ENCODE results near the gene POLD4.

The POLD4 gene

DNA sequence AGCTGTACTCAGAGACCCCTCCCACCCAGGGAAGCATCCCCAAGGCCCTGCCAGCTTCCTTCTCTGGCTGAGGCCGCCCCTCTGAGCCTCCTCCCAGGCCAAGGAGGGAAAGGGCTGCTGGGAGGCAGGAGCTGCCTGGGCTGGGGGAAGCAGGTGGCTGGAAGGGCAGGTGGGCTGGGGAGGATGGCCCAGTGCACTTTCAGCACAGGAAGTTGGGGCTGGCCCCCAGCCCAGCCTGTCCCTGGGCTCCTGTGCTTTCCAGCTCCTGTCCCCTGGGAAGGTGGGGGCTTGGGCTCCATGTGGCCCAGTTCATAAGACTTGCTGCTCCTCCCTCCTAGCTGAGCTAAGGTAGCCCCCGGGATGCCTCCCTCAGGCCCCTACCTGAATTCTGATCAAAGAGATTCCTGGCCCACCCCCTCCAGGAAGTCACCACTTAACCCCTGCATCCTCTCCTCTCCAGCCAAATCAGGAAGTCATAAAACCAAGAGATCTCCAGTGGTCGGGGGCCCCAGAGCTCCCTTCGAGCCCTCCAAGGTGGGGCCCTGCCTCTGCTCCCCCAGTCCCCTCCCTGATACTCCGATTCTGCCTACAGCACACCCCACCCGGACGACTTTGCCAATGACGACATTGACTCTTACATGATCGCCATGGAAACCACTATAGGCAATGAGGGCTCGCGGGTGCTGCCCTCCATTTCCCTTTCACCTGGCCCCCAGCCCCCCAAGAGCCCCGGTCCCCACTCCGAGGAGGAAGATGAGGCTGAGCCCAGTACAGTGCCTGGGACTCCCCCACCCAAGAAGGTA lies 43.4 kb upstream of the POLD4 start:
- no peak overlapping the region for H3K27ac ChIP-seq (ENCODE audit: low read length)
- no CpG with 5 or more reads among the region's 13 CpGs for WGBS (ENCODE audit: insufficient coverage, insufficient read length)
- H3K4me3 ChIP-seq (ENCODE audit: low read length), result no peak overlapping the region
- no peaks in the 10 kb centered on the region for H3K9me3 ChIP-seq (ENCODE audit: control insufficient read depth, insufficient read depth, low read length)
- peaks cover 31% of the 10 kb centered on the region for H3K36me3 ChIP-seq (ENCODE audit: control insufficient read depth, insufficient read depth, low read length)
- DNase-seq (ENCODE audit: low read depth, low spot score), result no peak
- H3K4me1 ChIP-seq (ENCODE audit: control insufficient read depth, insufficient read depth, low read length), result peaks cover 10% of the 10 kb centered on the region
- H3K27me3 ChIP-seq (ENCODE audit: control insufficient read depth, insufficient read depth, low read length), result no peaks in the 10 kb centered on the region

DNA sequence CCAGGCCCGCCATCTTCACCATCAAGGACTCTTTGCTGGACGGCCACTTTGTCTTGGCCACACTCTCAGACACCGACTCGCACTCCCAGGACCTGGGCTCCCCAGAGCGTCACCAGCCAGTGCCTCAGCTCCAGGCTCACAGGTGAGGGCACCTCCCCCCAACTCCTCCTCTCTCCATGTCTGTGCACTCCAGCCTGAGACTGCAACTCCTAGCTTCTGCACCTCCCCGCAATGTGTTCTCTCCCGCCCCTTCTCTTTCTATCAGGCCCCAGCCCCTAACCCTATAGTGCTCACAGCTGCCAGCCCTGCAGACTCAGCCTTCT lies 42.9 kb upstream of the POLD4 start:
- Histone ChIP-seq H3K27me3 (ENCODE audit: control insufficient read depth, insufficient read depth, low read length) (no peaks in the 10 kb centered on the region), H3K4me1 (ENCODE audit: control insufficient read depth, insufficient read depth, low read length) (peaks cover 10% of the 10 kb centered on the region), H3K27ac (ENCODE audit: low read length) (no peak overlapping the region), H3K36me3 (ENCODE audit: control insufficient read depth, insufficient read depth, low read length) (peaks cover 31% of the 10 kb centered on the region), H3K4me3 (ENCODE audit: low read length) (no peak overlapping the region), H3K9me3 (ENCODE audit: control insufficient read depth, insufficient read depth, low read length) (no peaks in the 10 kb centered on the region)
- DNase-seq (ENCODE audit: low read depth, low spot score), result no peak
- WGBS (ENCODE audit: insufficient coverage, insufficient read length), result no CpG with 5 or more reads among the region's 7 CpGs

DNA sequence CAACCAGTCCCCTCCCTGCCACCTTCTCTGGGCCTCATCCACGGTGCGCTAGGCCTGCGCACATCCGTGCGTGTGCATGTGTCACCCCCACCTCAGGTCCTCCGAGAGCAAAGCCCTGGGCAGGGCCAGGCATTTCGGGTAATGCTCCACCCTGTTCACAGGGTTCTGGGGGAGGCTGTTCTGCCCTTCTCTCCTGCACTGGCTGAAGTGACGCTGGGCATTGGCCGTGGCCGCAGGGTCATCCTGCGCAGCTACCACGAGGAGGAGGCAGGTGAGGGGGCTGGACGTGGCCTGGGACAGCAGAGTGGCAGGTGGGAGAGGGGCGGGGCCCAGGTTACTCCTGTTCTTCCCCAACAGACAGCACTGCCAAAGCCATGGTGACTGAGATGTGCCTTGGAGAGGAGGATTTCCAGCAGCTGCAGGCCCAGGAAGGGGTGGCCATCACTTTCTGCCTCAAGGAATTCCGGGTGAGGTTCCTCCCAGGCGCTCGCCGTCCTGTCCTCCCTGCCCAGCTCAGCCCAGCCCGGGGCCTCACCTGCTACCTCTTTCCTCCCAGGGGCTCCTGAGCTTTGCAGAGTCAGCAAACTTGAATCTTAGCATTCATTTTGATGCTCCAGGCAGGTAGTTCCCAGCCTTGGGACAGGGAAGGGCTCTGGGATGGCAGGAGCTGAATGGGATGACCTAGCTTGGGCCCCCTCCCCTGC lies 42.4 kb upstream of the POLD4 start:
- WGBS (ENCODE audit: insufficient coverage, insufficient read length), result no CpG with 5 or more reads among the region's 19 CpGs
- Histone ChIP-seq H3K4me1 (ENCODE audit: control insufficient read depth, insufficient read depth, low read length) (peaks cover 9% of the 10 kb centered on the region), H3K27me3 (ENCODE audit: control insufficient read depth, insufficient read depth, low read length) (no peaks in the 10 kb centered on the region), H3K9me3 (ENCODE audit: control insufficient read depth, insufficient read depth, low read length) (no peaks in the 10 kb centered on the region), H3K27ac (ENCODE audit: low read length) (no peak overlapping the region), H3K36me3 (ENCODE audit: control insufficient read depth, insufficient read depth, low read length) (peaks cover 31% of the 10 kb centered on the region), H3K4me3 (ENCODE audit: low read length) (no peak overlapping the region)
- no peak for DNase-seq (ENCODE audit: low read depth, low spot score)

- WGBS (ENCODE audit: insufficient coverage, insufficient read length), result no CpG with 5 or more reads among the region's 5 CpGs
- no peaks in the 10 kb centered on the region for H3K9me3 ChIP-seq (ENCODE audit: control insufficient read depth, insufficient read depth, low read length)
- no peak overlapping the region for H3K4me3 ChIP-seq (ENCODE audit: low read length)
- peaks cover 26% of the 10 kb centered on the region for H3K36me3 ChIP-seq (ENCODE audit: control insufficient read depth, insufficient read depth, low read length)
- peaks cover 7% of the 10 kb centered on the region for H3K4me1 ChIP-seq (ENCODE audit: control insufficient read depth, insufficient read depth, low read length)
- DNase-seq (ENCODE audit: low read depth, low spot score), result no peak
- H3K27me3 ChIP-seq (ENCODE audit: control insufficient read depth, insufficient read depth, low read length), result no peaks in the 10 kb centered on the region
- H3K27ac ChIP-seq (ENCODE audit: low read length), result no peak overlapping the region
Observed at GRCh38 chr11:67393990-67394389, 40.6 kb upstream of the POLD4 start.

DNA sequence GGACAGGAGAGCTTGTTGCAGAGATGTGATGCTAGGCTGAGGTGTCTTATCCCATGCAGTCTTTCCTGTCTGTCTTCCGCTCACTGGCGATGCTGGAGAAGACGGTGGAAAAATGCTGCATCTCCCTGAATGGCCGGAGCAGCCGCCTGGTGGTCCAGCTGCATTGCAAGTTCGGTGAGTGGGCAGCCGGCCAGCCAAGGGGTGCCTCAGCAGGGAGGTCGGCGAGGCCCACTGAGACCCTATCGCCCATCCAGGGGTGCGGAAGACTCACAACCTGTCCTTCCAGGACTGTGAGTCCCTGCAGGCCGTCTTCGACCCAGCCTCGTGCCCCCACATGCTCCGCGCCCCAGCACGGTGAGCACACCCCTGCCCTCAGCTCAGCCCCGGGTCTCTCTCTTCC lies 40.1 kb upstream of the POLD4 start:
- Histone ChIP-seq H3K36me3 (ENCODE audit: control insufficient read depth, insufficient read depth, low read length) (peaks cover 21% of the 10 kb centered on the region), H3K9me3 (ENCODE audit: control insufficient read depth, insufficient read depth, low read length) (no peaks in the 10 kb centered on the region), H3K4me3 (ENCODE audit: low read length) (no peak overlapping the region), H3K27ac (ENCODE audit: low read length) (no peak overlapping the region), H3K27me3 (ENCODE audit: control insufficient read depth, insufficient read depth, low read length) (no peaks in the 10 kb centered on the region), H3K4me1 (ENCODE audit: control insufficient read depth, insufficient read depth, low read length) (peaks cover 7% of the 10 kb centered on the region)
- no peak for DNase-seq (ENCODE audit: low read depth, low spot score)
- no CpG with 5 or more reads among the region's 18 CpGs for WGBS (ENCODE audit: insufficient coverage, insufficient read length)

DNA sequence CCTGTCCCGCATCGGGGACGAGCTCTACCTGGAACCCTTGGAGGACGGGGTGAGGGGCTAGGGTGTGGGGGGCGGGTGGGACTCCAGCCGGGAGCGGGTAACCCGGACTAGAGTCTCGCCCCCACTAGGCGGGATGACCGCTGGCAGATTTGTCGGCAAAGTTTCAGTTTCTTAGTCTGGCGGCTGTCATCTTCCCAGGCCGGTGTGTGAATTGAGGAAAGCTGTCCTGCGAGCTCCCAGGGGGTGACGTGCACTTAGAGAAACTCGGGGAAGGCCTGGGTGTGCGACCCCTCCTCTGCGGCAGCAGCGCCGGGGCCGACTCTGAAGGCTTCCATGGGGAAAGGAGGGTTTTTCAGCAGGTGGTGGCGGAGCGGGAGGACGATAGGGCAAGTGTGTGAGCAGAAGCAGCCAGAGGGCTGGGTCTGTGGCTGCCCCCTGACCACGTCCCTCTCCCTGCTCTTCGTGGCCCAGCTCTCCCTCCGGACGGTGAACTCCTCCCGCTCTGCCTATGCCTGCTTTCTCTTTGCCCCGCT lies 38.9 kb upstream of the POLD4 start:
- Histone ChIP-seq H3K27me3 (ENCODE audit: control insufficient read depth, insufficient read depth, low read length) (no peaks in the 10 kb centered on the region), H3K4me3 (ENCODE audit: low read length) (peak overlapping the region; percentile 49; the same call in 1 of the 2 replicates), H3K9me3 (ENCODE audit: control insufficient read depth, insufficient read depth, low read length) (no peaks in the 10 kb centered on the region), H3K27ac (ENCODE audit: low read length) (no peak overlapping the region), H3K4me1 (ENCODE audit: control insufficient read depth, insufficient read depth, low read length) (peaks cover 7% of the 10 kb centered on the region), H3K36me3 (ENCODE audit: control insufficient read depth, insufficient read depth, low read length) (peaks cover 11% of the 10 kb centered on the region)
- DNase-seq (ENCODE audit: low read depth, low spot score), result no peak
- WGBS (ENCODE audit: insufficient coverage, insufficient read length), result no CpG with 5 or more reads among the region's 31 CpGs

DNA sequence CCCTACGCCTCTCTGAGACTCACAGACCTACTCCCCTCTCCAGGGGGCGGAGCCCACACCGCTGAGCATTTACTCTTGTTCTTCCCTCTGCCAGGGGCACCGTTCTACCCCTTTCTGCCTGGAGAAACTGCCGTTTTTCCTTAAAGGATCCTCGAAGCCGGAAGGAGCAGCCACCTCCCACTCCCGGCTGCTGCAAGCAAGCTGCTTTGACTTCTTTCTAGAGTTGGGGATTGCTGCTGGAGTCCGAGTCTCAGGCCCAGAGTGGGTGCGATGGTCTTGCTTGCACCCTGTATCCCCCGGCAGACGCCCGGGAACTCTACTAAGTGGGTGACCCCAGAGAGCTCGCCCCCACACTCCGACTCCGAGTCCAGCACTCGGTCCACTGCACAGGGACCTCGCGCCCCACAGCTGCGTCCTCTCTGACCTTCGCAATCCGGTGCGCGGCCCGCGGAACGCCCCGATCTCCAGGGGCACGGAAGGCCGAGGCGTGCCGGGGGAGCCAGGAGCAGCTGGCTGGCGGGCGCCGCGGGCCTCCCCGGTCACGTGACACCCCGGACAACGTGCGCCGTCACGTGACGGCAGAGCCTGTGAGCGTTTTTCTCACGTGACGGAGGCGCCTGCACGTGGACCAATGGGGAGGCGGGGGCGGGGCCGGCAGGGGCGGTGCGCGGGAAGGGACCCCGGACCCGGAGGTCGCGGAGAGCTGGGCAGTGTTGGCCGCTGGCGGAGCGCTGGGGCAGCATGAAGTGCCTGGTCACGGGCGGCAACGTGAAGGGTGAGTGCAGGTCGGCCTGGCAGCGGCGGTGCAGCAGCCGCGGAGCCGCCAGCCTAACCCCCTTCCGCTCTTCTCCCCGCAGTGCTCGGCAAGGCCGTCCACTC lies 38.2 kb upstream of the POLD4 start, which contains the start of gene RAD9A:
Gene RAD9A (plus strand): TSS at position 683 of the 879 bp plus-strand sequence. CDS start 59 bp downstream, at position 742.
- Histone ChIP-seq H3K4me1 (ENCODE audit: control insufficient read depth, insufficient read depth, low read length) (peaks cover 7% of the 10 kb centered on the region), H3K27me3 (ENCODE audit: control insufficient read depth, insufficient read depth, low read length) (no peaks in the 10 kb centered on the region), H3K9me3 (ENCODE audit: control insufficient read depth, insufficient read depth, low read length) (no peaks in the 10 kb centered on the region), H3K4me3 (ENCODE audit: low read length) (peak within 1 kb of the TSS; percentile 49), H3K27ac (ENCODE audit: low read length) (no peak within 1 kb of the TSS), H3K36me3 (ENCODE audit: control insufficient read depth, insufficient read depth, low read length) (peaks cover 11% of the 10 kb centered on the region)
- WGBS (ENCODE audit: insufficient coverage, insufficient read length), result no CpG with 5 or more reads among the region's 75 CpGs
- DNase-seq (ENCODE audit: low read depth, low spot score), result peak; percentile 92

DNA sequence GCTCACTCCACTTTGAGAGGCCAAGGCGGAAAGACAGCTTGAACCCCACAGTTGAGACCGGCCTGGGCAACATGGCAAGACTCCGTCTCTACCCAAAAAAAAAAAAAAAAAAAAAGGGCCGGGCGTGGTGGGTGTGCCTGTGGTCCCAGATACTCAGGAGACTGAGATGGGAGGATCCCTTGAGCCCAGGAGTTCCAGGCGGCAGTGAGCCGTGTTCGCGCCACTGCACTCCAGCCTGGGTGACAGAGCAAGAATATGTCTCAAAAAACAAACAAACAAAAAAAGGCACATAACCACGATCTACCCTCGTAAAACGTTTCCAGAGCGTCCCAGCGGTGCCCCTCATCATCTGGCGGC lies 37.6 kb upstream of the POLD4 start:
- peak overlapping the region; percentile 49; the same call in 1 of the 2 replicates for H3K4me3 ChIP-seq (ENCODE audit: low read length)
- no peaks in the 10 kb centered on the region for H3K27me3 ChIP-seq (ENCODE audit: control insufficient read depth, insufficient read depth, low read length)
- peaks cover 7% of the 10 kb centered on the region for H3K4me1 ChIP-seq (ENCODE audit: control insufficient read depth, insufficient read depth, low read length)
- no peak overlapping the region for H3K27ac ChIP-seq (ENCODE audit: low read length)
- DNase-seq (ENCODE audit: low read depth, low spot score), result no peak
- no peaks in the 10 kb centered on the region for H3K9me3 ChIP-seq (ENCODE audit: control insufficient read depth, insufficient read depth, low read length)
- H3K36me3 ChIP-seq (ENCODE audit: control insufficient read depth, insufficient read depth, low read length), result peaks cover 9% of the 10 kb centered on the region
- WGBS (ENCODE audit: insufficient coverage, insufficient read length), result no CpG with 5 or more reads among the region's 15 CpGs

- peaks cover 5% of the 10 kb centered on the region; the same call in 1 of the 2 replicates for H3K4me1 ChIP-seq (ENCODE audit: control insufficient read depth, insufficient read depth, low read length)
- peaks cover 3% of the 10 kb centered on the region; the same call in 1 of the 2 replicates for H3K36me3 ChIP-seq (ENCODE audit: control insufficient read depth, insufficient read depth, low read length)
- H3K4me3 ChIP-seq (ENCODE audit: low read length), result no peak overlapping the region
- no CpG with 5 or more reads among the region's 6 CpGs for WGBS (ENCODE audit: insufficient coverage, insufficient read length)
- no peaks in the 10 kb centered on the region; the same call in 1 of the 2 replicates for H3K27me3 ChIP-seq (ENCODE audit: control insufficient read depth, insufficient read depth, low read length)
- H3K27ac ChIP-seq (ENCODE audit: low read length), result no peak overlapping the region
- H3K9me3 ChIP-seq (ENCODE audit: control insufficient read depth, insufficient read depth, low read length), result no peaks in the 10 kb centered on the region
- DNase-seq (ENCODE audit: low read depth, low spot score), result no peak
Observed at GRCh38 chr11:67389477-67389876, 36.1 kb upstream of the POLD4 start.

GRCh38 chr11:67387518-67387917 lies 34.2 kb upstream of the POLD4 start:
- H3K4me1 ChIP-seq (ENCODE audit: control insufficient read depth, insufficient read depth, low read length), result peaks cover 3% of the 10 kb centered on the region; the same call in 1 of the 2 replicates
- no peak overlapping the region for H3K27ac ChIP-seq (ENCODE audit: low read length)
- H3K4me3 ChIP-seq (ENCODE audit: low read length), result no peak overlapping the region
- no peaks in the 10 kb centered on the region; the same call in 1 of the 2 replicates for H3K27me3 ChIP-seq (ENCODE audit: control insufficient read depth, insufficient read depth, low read length)
- DNase-seq (ENCODE audit: low read depth, low spot score), result no peak
- H3K36me3 ChIP-seq (ENCODE audit: control insufficient read depth, insufficient read depth, low read length), result peaks cover 1% of the 10 kb centered on the region; the same call in 1 of the 2 replicates
- no CpG with 5 or more reads among the region's 6 CpGs for WGBS (ENCODE audit: insufficient coverage, insufficient read length)
- H3K9me3 ChIP-seq (ENCODE audit: control insufficient read depth, insufficient read depth, low read length), result no peaks in the 10 kb centered on the region

All from iPS DF 6.9 (cell line).